Measurements from ENCODE around the gene BCDIN3D.

DNA sequence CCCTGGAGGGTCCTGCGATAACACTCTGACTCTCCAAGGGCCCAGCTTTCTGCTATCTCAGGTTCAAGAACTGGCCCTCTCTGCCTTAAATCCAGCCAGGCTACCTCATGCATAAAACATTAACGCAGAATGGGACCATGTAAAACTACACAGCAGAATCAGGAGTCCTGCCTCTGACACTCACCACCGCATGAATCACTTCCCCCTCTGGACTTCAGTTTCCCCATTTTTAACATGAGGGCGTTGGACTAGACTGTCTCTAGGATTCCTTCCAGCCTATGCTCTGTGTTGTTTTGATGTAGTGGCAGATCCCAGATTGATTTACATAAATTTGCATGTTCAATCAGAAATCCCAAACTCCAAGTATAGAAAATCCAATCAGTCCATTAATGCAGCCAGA, 18.0 kb downstream of the BCDIN3D start:
- TF ChIP-seq EZH2 (IDR thresholded peaks at IDR 0.05; ENCODE audit: borderline replicate concordance) = no peak
- TF ChIP-seq, protein P1, sequence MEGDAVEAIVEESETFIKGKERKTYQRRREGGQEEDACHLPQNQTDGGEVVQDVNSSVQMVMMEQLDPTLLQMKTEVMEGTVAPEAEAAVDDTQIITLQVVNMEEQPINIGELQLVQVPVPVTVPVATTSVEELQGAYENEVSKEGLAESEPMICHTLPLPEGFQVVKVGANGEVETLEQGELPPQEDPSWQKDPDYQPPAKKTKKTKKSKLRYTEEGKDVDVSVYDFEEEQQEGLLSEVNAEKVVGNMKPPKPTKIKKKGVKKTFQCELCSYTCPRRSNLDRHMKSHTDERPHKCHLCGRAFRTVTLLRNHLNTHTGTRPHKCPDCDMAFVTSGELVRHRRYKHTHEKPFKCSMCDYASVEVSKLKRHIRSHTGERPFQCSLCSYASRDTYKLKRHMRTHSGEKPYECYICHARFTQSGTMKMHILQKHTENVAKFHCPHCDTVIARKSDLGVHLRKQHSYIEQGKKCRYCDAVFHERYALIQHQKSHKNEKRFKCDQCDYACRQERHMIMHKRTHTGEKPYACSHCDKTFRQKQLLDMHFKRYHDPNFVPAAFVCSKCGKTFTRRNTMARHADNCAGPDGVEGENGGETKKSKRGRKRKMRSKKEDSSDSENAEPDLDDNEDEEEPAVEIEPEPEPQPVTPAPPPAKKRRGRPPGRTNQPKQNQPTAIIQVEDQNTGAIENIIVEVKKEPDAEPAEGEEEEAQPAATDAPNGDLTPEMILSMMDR (IDR thresholded peaks at IDR 0.05; ENCODE audit: poor library complexity) = no peak

Measured in hepatocyte (in vitro differentiated cells).